ENCODE data around the gene CNGA3. TPM values are rescaled to one million over a fixed set of nuclear protein-coding genes. Genes with fewer than 3 reads are reported as not detected.

The CNGA3 gene
- total RNA-seq, 3 donors from 2014 or later (not counting 1 experiment from before 2014, with no cell fraction given) = not detected

- peaks cover 0 to 3% of the 10 kb centered on the region in 2 donors for H3K27me3 Mint-ChIP-seq (ENCODE audit: low read depth in 2 of 2)
- peaks cover 3 to 4% of the 10 kb centered on the region in 2 donors for H3K9me3 Mint-ChIP-seq
- WGBS (ENCODE audit: insufficient coverage) = 84% methylated on average over 2 of the region's 2 CpGs
- H3K27ac ChIP-seq (ENCODE audit: low read length) = no peak overlapping the region
- peaks cover 7% of the 10 kb centered on the region for H3K9me3 ChIP-seq (ENCODE audit: control insufficient read depth, insufficient read depth, low read length)
- H3K4me3 Mint-ChIP-seq = no peak overlapping the region
- H3K4me1 Mint-ChIP-seq = no peaks in the 10 kb centered on the region
- no peak overlapping the region for H3K27ac Mint-ChIP-seq
- ATAC-seq (no peak), DNase-seq (no peak)
- no peaks in the 10 kb centered on the region for H3K27me3 ChIP-seq (ENCODE audit: control insufficient read depth, insufficient read depth, low read length)
- H3K4me1 ChIP-seq (ENCODE audit: control insufficient read depth, insufficient read depth, low read length) = no peaks in the 10 kb centered on the region
- H3K36me3 ChIP-seq (ENCODE audit: control insufficient read depth, insufficient read depth, low read length) = no peaks in the 10 kb centered on the region
- TF ChIP-seq CTCF (IDR thresholded peaks at IDR 0.05) = no peak
- H3K4me3 ChIP-seq (ENCODE audit: low read length) = no peak overlapping the region
- peaks cover 9% of the 10 kb centered on the region for H3K36me3 Mint-ChIP-seq
- intact Hi-C loops (cut with micrococcal nuclease) = no loop called here
Observed at GRCh38 chr2:98419544-98419943, 73.3 kb downstream of the CNGA3 start.

- peaks cover 3% of the 10 kb centered on the region in 2 donors for H3K9me3 Mint-ChIP-seq
- no peak overlapping the region for H3K27ac Mint-ChIP-seq
- peaks cover 9% of the 10 kb centered on the region for H3K36me3 Mint-ChIP-seq
- Histone ChIP-seq H3K27me3 (ENCODE audit: control insufficient read depth, insufficient read depth, low read length) (no peaks in the 10 kb centered on the region), H3K36me3 (ENCODE audit: control insufficient read depth, insufficient read depth, low read length) (no peaks in the 10 kb centered on the region), H3K4me1 (ENCODE audit: control insufficient read depth, insufficient read depth, low read length) (no peaks in the 10 kb centered on the region), H3K9me3 (ENCODE audit: control insufficient read depth, insufficient read depth, low read length) (peaks cover 7% of the 10 kb centered on the region), H3K27ac (ENCODE audit: low read length) (no peak overlapping the region), H3K4me3 (ENCODE audit: low read length) (no peak overlapping the region)
- H3K4me1 Mint-ChIP-seq = no peaks in the 10 kb centered on the region
- no peak for ATAC-seq
- WGBS (ENCODE audit: insufficient coverage) = 90% methylated on average over 6 of the region's 6 CpGs
- TF ChIP-seq CTCF (IDR thresholded peaks at IDR 0.05) = no peak
- DNase-seq = no peak
- H3K27me3 Mint-ChIP-seq (ENCODE audit: low read depth in 2 of 2) = peaks cover 0 to 3% of the 10 kb centered on the region in 2 donors
- intact Hi-C loops (cut with micrococcal nuclease) = no loop called here
- H3K4me3 Mint-ChIP-seq = no peak overlapping the region
Observed at GRCh38 chr2:98419977-98420725, 73.9 kb downstream of the CNGA3 start.

- intact Hi-C loops (cut with micrococcal nuclease) = no loop called here
- Histone ChIP-seq H3K36me3 (ENCODE audit: control insufficient read depth, insufficient read depth, low read length) (no peaks in the 10 kb centered on the region), H3K27me3 (ENCODE audit: control insufficient read depth, insufficient read depth, low read length) (no peaks in the 10 kb centered on the region), H3K4me1 (ENCODE audit: control insufficient read depth, insufficient read depth, low read length) (no peaks in the 10 kb centered on the region), H3K9me3 (ENCODE audit: control insufficient read depth, insufficient read depth, low read length) (peaks cover 7% of the 10 kb centered on the region), H3K4me3 (ENCODE audit: low read length) (no peak overlapping the region), H3K27ac (ENCODE audit: low read length) (no peak overlapping the region)
- ATAC-seq (no peak), DNase-seq (no peak)
- Mint-ChIP-seq H3K4me1 (no peaks in the 10 kb centered on the region), H3K9me3 (peaks cover 3% of the 10 kb centered on the region in 2 donors), H3K4me3 (no peak overlapping the region), H3K27me3 (ENCODE audit: low read depth in 2 of 2) (peaks cover 0 to 3% of the 10 kb centered on the region in 2 donors), H3K27ac (no peak overlapping the region), H3K36me3 (peaks cover 9% of the 10 kb centered on the region)
- no peak for TF ChIP-seq CTCF (IDR thresholded peaks at IDR 0.05)
Observed at GRCh38 chr2:98422449-98422848, 76.2 kb downstream of the CNGA3 start.

- no peak overlapping the region for H3K4me3 Mint-ChIP-seq
- peaks cover 3% of the 10 kb centered on the region in 2 donors for H3K9me3 Mint-ChIP-seq
- intact Hi-C loops (cut with micrococcal nuclease) = no loop called here
- ATAC-seq (no peak), DNase-seq (no peak)
- WGBS (ENCODE audit: insufficient coverage) = 82% methylated on average over 4 of the region's 5 CpGs
- no peaks in the 10 kb centered on the region for H3K27me3 Mint-ChIP-seq (ENCODE audit: low read depth in 2 of 2)
- Histone ChIP-seq H3K27me3 (ENCODE audit: control insufficient read depth, insufficient read depth, low read length) (no peaks in the 10 kb centered on the region), H3K4me3 (ENCODE audit: low read length) (no peak overlapping the region), H3K36me3 (ENCODE audit: control insufficient read depth, insufficient read depth, low read length) (no peaks in the 10 kb centered on the region), H3K4me1 (ENCODE audit: control insufficient read depth, insufficient read depth, low read length) (no peaks in the 10 kb centered on the region), H3K27ac (ENCODE audit: low read length) (no peak overlapping the region), H3K9me3 (ENCODE audit: control insufficient read depth, insufficient read depth, low read length) (peaks cover 6% of the 10 kb centered on the region)
- no peak for TF ChIP-seq CTCF (IDR thresholded peaks at IDR 0.05)
- H3K4me1 Mint-ChIP-seq = no peaks in the 10 kb centered on the region
- H3K27ac Mint-ChIP-seq = no peak overlapping the region
- H3K36me3 Mint-ChIP-seq = peaks cover 8% of the 10 kb centered on the region
Observed at GRCh38 chr2:98426771-98427170, 80.5 kb downstream of the CNGA3 start.

Measured in natural killer cell (primary cell).